HL-60 (cell line): ENCODE results near the gene SLC7A4.

Source experiments
- DNase-seq, 2 experiments: peaks; one replicate each; pipeline ENCODE4 v3.0.0-alpha.2; 2010 to 2020; ENCODE audit warnings: low read depth in 1 of 2, low spot score in 1 of 2
- H3K27ac ChIP-seq: fragments of 250-450 bp; sonication (Bioruptor Pico); replicated peaks from 2 replicates; pipeline ENCODE4 v1.5.1; 2020; ENCODE audit warnings: mild to moderate bottlenecking, moderate library complexity
- H3K27me3 ChIP-seq: fragments of 250-450 bp; sonication (Bioruptor Pico); 2 replicates; pipeline ENCODE4 v1.5.1; 2021; ENCODE audit warnings: mild to moderate bottlenecking, moderate library complexity; ENCODE audit not compliant: insufficient read depth, poor library complexity, severe bottlenecking
- H3K4me3 ChIP-seq: replicated peaks from 2 replicates; pipeline ENCODE4 v1.5.1; 2011; ENCODE audit warnings: mild to moderate bottlenecking, control low read depth, low read length; ENCODE audit not compliant: insufficient read depth
- CTCF ChIP-seq: IDR thresholded peaks from one replicate; pipeline ENCODE4 v1.5.1; 2011; ENCODE audit warnings: low read length, control low read depth, inconsistent platforms; ENCODE audit not compliant: insufficient read depth
- GABPA ChIP-seq: IDR thresholded peaks from 2 replicates; pipeline ENCODE4 v1.6.1; 2012; ENCODE audit warnings: low read depth
- POLR2AphosphoS5 ChIP-seq: IDR thresholded peaks from 2 replicates; pipeline ENCODE4 v1.6.1; 2012; ENCODE audit warnings: low read depth
- REST ChIP-seq: IDR thresholded peaks from 2 replicates; pipeline ENCODE4 v1.6.1; 2012; ENCODE audit warnings: low read depth; ENCODE audit not compliant: insufficient replicate concordance
- SPI1 ChIP-seq: IDR thresholded peaks from 2 replicates; pipeline ENCODE4 v1.6.1; 2012; ENCODE audit warnings: low read depth, mild to moderate bottlenecking, borderline replicate concordance

The SLC7A4 gene

GRCh38 chr22:20989323-20990138, 42.8 kb downstream of the SLC7A4 start:
- no peaks in the 10 kb centered on the region for H3K27me3 ChIP-seq
- H3K27ac ChIP-seq = no peak overlapping the region
- TF ChIP-seq SPI1 (no peak), REST (no peak), CTCF (no peak), GABPA (no peak), POLR2AphosphoS5 (no peak)
- peak in 1 of 2 experiments; percentile 25 for DNase-seq
- H3K4me3 ChIP-seq = no peak overlapping the region

GRCh38 chr22:20988573-20989322, 43.6 kb downstream of the SLC7A4 start:
- H3K4me3 ChIP-seq = no peak overlapping the region
- no peak for DNase-seq
- no peaks in the 10 kb centered on the region for H3K27me3 ChIP-seq
- no peak overlapping the region for H3K27ac ChIP-seq
- TF ChIP-seq SPI1 (no peak), CTCF (no peak)

GRCh38 chr22:20987375-20987774, 45.0 kb downstream of the SLC7A4 start:
- no peaks in the 10 kb centered on the region for H3K27me3 ChIP-seq
- H3K4me3 ChIP-seq = no peak overlapping the region

More at GRCh38 chr22:20987375-20987774, 45.0 kb downstream of the SLC7A4 start:
- DNase-seq = no peak
- no peak overlapping the region for H3K27ac ChIP-seq
- TF ChIP-seq CTCF (no peak), POLR2AphosphoS5 (no peak), SPI1 (no peak), GABPA (no peak), REST (no peak)
